GM12801 (cell line): ENCODE results near the gene POC5.

Source experiments
- TF ChIP-seq, protein P1 (sequence below): IDR thresholded peaks from one replicate; pipeline ENCODE4 v1.5.1; 2011; ENCODE audit warnings: control low read depth; ENCODE audit not compliant: insufficient read length; ENCODE audit errors: extremely low read depth

POC5 gene

DNA sequence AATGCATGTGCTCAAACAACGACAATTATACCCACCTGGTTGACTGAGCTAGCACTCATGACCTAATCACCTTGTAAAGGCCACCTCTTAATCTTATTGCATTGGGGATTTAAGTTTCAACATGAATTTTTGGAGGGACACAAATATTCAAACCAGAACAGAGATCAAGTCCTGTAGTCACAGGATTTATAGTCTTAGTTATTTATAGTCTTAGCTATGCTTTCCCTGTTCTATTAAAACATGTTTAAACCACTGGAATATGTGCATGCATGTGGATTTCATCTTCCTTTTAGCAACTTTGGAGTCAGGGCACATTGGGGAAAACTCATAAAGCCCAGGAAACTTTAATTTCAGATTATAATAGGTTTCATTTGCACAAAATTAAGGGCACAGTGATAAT, 79.3 kb downstream of the POC5 start:
- TF ChIP-seq, protein P1, sequence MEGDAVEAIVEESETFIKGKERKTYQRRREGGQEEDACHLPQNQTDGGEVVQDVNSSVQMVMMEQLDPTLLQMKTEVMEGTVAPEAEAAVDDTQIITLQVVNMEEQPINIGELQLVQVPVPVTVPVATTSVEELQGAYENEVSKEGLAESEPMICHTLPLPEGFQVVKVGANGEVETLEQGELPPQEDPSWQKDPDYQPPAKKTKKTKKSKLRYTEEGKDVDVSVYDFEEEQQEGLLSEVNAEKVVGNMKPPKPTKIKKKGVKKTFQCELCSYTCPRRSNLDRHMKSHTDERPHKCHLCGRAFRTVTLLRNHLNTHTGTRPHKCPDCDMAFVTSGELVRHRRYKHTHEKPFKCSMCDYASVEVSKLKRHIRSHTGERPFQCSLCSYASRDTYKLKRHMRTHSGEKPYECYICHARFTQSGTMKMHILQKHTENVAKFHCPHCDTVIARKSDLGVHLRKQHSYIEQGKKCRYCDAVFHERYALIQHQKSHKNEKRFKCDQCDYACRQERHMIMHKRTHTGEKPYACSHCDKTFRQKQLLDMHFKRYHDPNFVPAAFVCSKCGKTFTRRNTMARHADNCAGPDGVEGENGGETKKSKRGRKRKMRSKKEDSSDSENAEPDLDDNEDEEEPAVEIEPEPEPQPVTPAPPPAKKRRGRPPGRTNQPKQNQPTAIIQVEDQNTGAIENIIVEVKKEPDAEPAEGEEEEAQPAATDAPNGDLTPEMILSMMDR = no peak

GRCh38 chr5:75632321-75632720, 84.9 kb downstream of the POC5 start:
- TF ChIP-seq, protein P1 = no peak

DNA sequence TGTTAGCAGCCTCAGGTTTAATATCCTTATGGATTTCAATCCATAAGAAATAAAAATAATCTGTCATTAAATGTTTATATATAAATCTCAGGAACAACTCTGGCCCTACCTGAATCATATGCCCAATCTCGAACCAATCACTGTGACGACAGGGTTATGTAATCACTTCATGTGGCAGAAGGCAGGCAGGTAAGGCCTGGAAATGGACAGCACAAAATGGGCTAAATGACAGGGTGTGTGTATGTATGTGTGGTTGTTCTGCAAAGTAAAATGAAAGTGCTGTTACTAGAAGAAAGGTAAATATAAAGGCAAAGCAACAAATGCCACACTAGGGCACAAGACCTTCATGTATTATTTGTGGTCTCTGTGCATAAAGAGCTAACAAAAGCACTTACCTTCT, 86.4 kb downstream of the POC5 start:
- TF ChIP-seq, protein P1 = no peak

- TF ChIP-seq, protein P1 = no peak
Observed at GRCh38 chr5:75627801-75628200, 89.4 kb downstream of the POC5 start.

DNA sequence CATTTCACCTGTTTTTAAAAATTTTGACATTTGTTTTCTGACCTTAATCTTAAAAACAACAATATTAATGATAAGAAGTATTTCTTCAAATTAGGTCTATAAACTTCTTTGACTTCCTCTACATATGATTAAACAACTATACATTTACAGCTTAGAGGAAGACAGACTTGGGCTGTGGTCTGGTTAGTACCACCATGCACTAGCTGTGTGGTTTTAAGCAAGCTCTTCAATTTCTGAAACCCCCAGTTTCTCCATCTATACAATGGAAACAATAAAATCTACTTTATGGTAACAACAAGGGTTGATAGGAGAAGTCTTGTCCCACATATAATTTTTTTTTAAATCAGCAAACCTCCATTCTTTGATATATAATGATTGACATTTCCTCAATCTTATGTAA, 90.3 kb downstream of the POC5 start:
- TF ChIP-seq, protein P1 = no peak
